OCI-LY7 (cell line): ENCODE results near the gene RNF8.

Experiments used
- CTCF ChIP-seq: fragments of 200-600 bp; sonication (generic); conservative IDR thresholded peaks from 2 replicates; pipeline ENCODE4 v1.5.1; 2014; ENCODE audit warnings: mild to moderate bottlenecking, antibody characterized with exemption, low read length, moderate library complexity, mixed read lengths
- EZH2phosphoT487 ChIP-seq: fragments of 200-600 bp; sonication (generic); IDR thresholded peaks from 2 replicates; pipeline ENCODE4 v1.6.1; 2018; ENCODE audit warnings: low read depth, borderline replicate concordance, mild to moderate bottlenecking, mixed run types, antibody characterized with exemption, low read length, moderate library complexity, mixed read lengths

GRCh38 chr6:37393381-37393929, 39.7 kb downstream of the RNF8 start:
- no peak for TF ChIP-seq CTCF
- TF ChIP-seq EZH2phosphoT487, result no peak
